ENCODE results near the gene NDST3.

DNA sequence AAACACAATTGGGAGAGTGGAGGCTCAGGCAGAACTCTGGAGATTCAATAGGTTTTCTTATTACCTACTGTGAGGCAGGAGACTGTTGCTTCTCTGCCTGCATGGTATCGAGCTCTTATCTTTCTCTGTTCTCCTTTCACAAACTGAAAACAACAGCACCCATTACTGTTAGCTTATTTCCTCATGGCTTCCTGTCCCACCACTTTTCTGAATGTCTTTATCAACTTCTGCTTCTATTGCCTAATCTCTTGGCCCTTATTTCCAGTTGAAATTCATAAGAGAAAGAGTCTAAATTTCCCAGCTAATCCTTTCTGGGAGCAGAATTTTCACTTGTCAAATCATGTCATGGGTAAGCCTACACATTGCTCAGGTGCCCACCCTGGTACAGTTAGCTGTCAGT is 46.8 kb upstream of the NDST3 start:
- TF ChIP-seq, protein P1, sequence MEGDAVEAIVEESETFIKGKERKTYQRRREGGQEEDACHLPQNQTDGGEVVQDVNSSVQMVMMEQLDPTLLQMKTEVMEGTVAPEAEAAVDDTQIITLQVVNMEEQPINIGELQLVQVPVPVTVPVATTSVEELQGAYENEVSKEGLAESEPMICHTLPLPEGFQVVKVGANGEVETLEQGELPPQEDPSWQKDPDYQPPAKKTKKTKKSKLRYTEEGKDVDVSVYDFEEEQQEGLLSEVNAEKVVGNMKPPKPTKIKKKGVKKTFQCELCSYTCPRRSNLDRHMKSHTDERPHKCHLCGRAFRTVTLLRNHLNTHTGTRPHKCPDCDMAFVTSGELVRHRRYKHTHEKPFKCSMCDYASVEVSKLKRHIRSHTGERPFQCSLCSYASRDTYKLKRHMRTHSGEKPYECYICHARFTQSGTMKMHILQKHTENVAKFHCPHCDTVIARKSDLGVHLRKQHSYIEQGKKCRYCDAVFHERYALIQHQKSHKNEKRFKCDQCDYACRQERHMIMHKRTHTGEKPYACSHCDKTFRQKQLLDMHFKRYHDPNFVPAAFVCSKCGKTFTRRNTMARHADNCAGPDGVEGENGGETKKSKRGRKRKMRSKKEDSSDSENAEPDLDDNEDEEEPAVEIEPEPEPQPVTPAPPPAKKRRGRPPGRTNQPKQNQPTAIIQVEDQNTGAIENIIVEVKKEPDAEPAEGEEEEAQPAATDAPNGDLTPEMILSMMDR (IDR thresholded peaks at IDR 0.05), result no peak
- TF ChIP-seq POLR2A (IDR thresholded peaks at IDR 0.05), result no peak
